Panc1 (cell line): ENCODE results near the gene ELK1. TPM values are rescaled to one million over a fixed set of nuclear protein-coding genes. Genes with fewer than 3 reads are reported as not detected.

Experiments
- ATAC-seq: fragments of 200-7000 bp; cut with Tn5 transposase; 2 replicates; pipeline ENCODE4 v1.9.1; 2020; ENCODE audit warnings: mild to moderate bottlenecking, moderate library complexity
- BruUV-seq: library from RNA; stranded (reverse); fragments of 400-500 nt; replicated peaks from 2 replicates; lab custom pipeline; 2021; lab: Mats Ljungman, UMichigan
- CTCF ChIA-PET: fragments of 300-600 bp; sonication (Branson Sonifier 250); formaldehyde crosslinking; loops from one replicate; lab custom pipeline; 2022; ENCODE audit warnings: antibody characterized with exemption; lab: Charles Lee
- POLR2A ChIA-PET: fragments of 300-600 bp; sonication (Branson Sonifier 250); formaldehyde crosslinking; loops from one replicate; lab custom pipeline; 2022; ENCODE audit warnings: antibody characterized with exemption; lab: Charles Lee
- DNase-seq: peaks from one replicate; pipeline ENCODE4 v3.0.0-alpha.2; 2010; ENCODE audit warnings: low read depth, low spot score
- H3K27ac ChIP-seq: 2 replicates; pipeline ENCODE4 v1.5.1; 2011; ENCODE audit warnings: mild to moderate bottlenecking, low read length, inconsistent platforms
- H3K27me3 ChIP-seq: fragments of 200-500 bp; sonication (Bioruptor generic); 2 replicates; pipeline ENCODE4 v1.6.0; 2014; ENCODE audit warnings: low read length, inconsistent platforms; ENCODE audit not compliant: control insufficient read depth, insufficient read depth
- H3K36me3 ChIP-seq: fragments of 200-500 bp; sonication (Bioruptor generic); 2 replicates; pipeline ENCODE4 v1.5.1; 2014; ENCODE audit warnings: inconsistent platforms, mild to moderate bottlenecking, low read length, moderate library complexity; ENCODE audit not compliant: control insufficient read depth, insufficient read depth
- H3K4me1 ChIP-seq: 2 replicates; pipeline ENCODE4 v1.5.1; 2011; ENCODE audit warnings: inconsistent platforms, mild to moderate bottlenecking, low read length, moderate library complexity; ENCODE audit not compliant: control insufficient read depth, insufficient read depth
- H3K4me3 ChIP-seq, 2 experiments: 2 replicates each; pipeline ENCODE4 v1.5.1; 2011 to 2012; ENCODE audit warnings: low read depth in 2 of 2, low read length in 2 of 2, mild to moderate bottlenecking in 2 of 2, inconsistent platforms in 1 of 2, moderate library complexity in 1 of 2
- H3K9me3 ChIP-seq: fragments of 200-500 bp; sonication (Bioruptor generic); 2 replicates; pipeline ENCODE4 v1.5.1; 2014; ENCODE audit warnings: low read depth, mild to moderate bottlenecking, inconsistent platforms, low read length, moderate library complexity; ENCODE audit not compliant: control insufficient read depth, insufficient read depth
- POLR2AphosphoS5 ChIP-seq: IDR thresholded peaks from 2 replicates; pipeline ENCODE4 v1.6.1; 2012; ENCODE audit warnings: mild to moderate bottlenecking, low read depth, low read length, moderate library complexity
- SIN3A ChIP-seq: IDR thresholded peaks from 2 replicates; pipeline ENCODE4 v1.6.1; 2012; ENCODE audit warnings: low read depth, mild to moderate bottlenecking, low read length, moderate library complexity, borderline replicate concordance; ENCODE audit not compliant: insufficient read depth
- TCF7L2 ChIP-seq: IDR thresholded peaks from 2 replicates; pipeline ENCODE4 v1.6.1; 2011; ENCODE audit warnings: mild to moderate bottlenecking, low read depth, low read length, inconsistent platforms
- in situ Hi-C: cut with HindIII; loops from 2 replicates; pipeline ENCODE4 v1.10.0; 2016; ENCODE audit warnings: low sequenced_read_pairs, low pct_unique_long_range_greater_than_20kb
- intact Hi-C: fragments of 100-400 bp; cut with micrococcal nuclease; formaldehyde crosslinking; loops from one replicate; pipeline ENCODE4 v1.10.0; 2022; ENCODE audit not compliant: unreplicated experiment
- total RNA-seq: library from RNA; stranded (reverse); gene quantifications from one replicate; pipeline ENCODE4 v1.2.1, GENCODE V29; 2021; ENCODE audit not compliant: unreplicated experiment
- TF ChIP-seq, protein P1 (sequence below): fragments of 450-650 bp; IDR thresholded peaks from 2 replicates; pipeline ENCODE4 v1.5.1; 2017; ENCODE audit warnings: mild to moderate bottlenecking
- TF ChIP-seq, protein P2 (sequence below), 2 experiments: IDR thresholded peaks; 2 replicates each; pipeline ENCODE4 v1.6.1; 2011 to 2012; ENCODE audit warnings: low read depth in 2 of 2, control low read depth in 1 of 2, low read length in 1 of 2, mild to moderate bottlenecking in 1 of 2, moderate library complexity in 1 of 2; ENCODE audit not compliant: insufficient read depth in 1 of 2

ELK1 gene
- total RNA-seq, 1 experiment from 2014 or later: 64.6 TPM

DNA sequence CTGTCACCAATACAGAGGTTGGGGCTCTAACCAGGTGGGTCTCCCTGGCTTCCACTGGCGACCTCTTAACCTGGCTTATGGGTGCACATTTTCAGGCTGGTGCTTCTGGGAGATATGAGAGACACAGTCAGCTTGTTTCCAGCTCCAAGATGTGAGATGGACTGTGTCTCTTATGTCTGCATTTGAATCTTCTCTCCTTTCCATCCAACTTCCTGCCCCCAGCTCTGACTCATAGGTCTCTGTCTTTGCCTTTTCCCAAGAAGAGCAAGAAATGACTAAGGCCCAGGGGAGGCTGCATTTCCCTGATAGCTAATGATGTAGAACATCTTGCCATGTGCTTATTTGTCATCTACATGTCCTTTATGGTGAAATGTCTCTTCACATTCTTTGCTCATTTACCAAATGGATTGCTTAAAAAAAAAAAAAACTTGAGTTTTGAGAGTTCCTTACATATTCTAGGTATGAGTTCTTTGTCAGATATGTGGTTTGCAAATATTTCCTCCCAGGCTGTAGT, 11.8 kb upstream of the ELK1 start:
- no peaks in the 10 kb centered on the region for H3K27me3 ChIP-seq
- H3K9me3 ChIP-seq: no peaks in the 10 kb centered on the region
- peaks cover 3% of the 10 kb centered on the region; the same call in 1 of the 2 replicates for H3K4me1 ChIP-seq
- no peak overlapping the region for H3K4me3 ChIP-seq
- CTCF ChIA-PET: no interaction called here
- no peaks in the 10 kb centered on the region; the same call in 1 of the 2 replicates for H3K36me3 ChIP-seq
- intact Hi-C loops: no loop called here
- TF ChIP-seq, protein P1, sequence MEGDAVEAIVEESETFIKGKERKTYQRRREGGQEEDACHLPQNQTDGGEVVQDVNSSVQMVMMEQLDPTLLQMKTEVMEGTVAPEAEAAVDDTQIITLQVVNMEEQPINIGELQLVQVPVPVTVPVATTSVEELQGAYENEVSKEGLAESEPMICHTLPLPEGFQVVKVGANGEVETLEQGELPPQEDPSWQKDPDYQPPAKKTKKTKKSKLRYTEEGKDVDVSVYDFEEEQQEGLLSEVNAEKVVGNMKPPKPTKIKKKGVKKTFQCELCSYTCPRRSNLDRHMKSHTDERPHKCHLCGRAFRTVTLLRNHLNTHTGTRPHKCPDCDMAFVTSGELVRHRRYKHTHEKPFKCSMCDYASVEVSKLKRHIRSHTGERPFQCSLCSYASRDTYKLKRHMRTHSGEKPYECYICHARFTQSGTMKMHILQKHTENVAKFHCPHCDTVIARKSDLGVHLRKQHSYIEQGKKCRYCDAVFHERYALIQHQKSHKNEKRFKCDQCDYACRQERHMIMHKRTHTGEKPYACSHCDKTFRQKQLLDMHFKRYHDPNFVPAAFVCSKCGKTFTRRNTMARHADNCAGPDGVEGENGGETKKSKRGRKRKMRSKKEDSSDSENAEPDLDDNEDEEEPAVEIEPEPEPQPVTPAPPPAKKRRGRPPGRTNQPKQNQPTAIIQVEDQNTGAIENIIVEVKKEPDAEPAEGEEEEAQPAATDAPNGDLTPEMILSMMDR: no peak
- TF ChIP-seq POLR2AphosphoS5 (no peak), TCF7L2 (no peak), SIN3A (no peak)
- TF ChIP-seq, protein P2, sequence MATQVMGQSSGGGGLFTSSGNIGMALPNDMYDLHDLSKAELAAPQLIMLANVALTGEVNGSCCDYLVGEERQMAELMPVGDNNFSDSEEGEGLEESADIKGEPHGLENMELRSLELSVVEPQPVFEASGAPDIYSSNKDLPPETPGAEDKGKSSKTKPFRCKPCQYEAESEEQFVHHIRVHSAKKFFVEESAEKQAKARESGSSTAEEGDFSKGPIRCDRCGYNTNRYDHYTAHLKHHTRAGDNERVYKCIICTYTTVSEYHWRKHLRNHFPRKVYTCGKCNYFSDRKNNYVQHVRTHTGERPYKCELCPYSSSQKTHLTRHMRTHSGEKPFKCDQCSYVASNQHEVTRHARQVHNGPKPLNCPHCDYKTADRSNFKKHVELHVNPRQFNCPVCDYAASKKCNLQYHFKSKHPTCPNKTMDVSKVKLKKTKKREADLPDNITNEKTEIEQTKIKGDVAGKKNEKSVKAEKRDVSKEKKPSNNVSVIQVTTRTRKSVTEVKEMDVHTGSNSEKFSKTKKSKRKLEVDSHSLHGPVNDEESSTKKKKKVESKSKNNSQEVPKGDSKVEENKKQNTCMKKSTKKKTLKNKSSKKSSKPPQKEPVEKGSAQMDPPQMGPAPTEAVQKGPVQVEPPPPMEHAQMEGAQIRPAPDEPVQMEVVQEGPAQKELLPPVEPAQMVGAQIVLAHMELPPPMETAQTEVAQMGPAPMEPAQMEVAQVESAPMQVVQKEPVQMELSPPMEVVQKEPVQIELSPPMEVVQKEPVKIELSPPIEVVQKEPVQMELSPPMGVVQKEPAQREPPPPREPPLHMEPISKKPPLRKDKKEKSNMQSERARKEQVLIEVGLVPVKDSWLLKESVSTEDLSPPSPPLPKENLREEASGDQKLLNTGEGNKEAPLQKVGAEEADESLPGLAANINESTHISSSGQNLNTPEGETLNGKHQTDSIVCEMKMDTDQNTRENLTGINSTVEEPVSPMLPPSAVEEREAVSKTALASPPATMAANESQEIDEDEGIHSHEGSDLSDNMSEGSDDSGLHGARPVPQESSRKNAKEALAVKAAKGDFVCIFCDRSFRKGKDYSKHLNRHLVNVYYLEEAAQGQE (IDR thresholded peaks at IDR 0.05; ENCODE audit: insufficient read depth in 1 of 2, low read depth in 2 of 2, low read length in 1 of 2): no peak
- no peak for ATAC-seq
- no peak for DNase-seq
- in situ Hi-C loops: no loop called here
- POLR2A ChIA-PET: interaction anchor here (0.7 kb wide), 1 partner anchor 327 kb away, joined by 3 read pairs; no protein-coding TSS in a partner anchor
- no TSS peak for BruUV-seq
- H3K27ac ChIP-seq: no peak overlapping the region

DNA sequence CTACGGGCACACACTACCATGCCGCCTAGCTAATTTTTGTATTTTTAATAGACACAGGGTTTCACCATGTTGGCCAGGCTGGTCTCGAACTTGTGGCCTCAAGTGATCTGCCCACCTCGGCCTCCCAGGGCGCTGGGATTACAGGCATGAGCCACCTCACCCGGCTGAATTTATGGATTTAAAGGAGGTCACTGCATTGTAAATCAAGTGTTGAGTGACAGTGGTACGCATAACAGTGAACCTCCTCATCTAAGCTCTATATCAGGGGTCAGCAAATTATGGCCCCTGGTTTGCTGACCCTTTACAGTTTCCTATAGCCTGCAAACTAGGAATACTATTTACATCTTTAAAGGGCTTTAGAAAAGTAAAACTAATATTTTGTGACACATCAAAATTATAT, 11.2 kb upstream of the ELK1 start:
- in situ Hi-C loops: no loop called here
- no peaks in the 10 kb centered on the region for H3K27me3 ChIP-seq
- no peak for ATAC-seq

More for the DNA sequence above, 11.2 kb upstream of the ELK1 start:
- ChIA-PET CTCF (no interaction called here), POLR2A (no interaction called here)
- Histone ChIP-seq H3K4me3 (no peak overlapping the region), H3K36me3 (peaks cover under 1% of the 10 kb centered on the region; the same call in 1 of the 2 replicates), H3K4me1 (peaks cover 3% of the 10 kb centered on the region; the same call in 1 of the 2 replicates), H3K27ac (no peak overlapping the region), H3K9me3 (no peaks in the 10 kb centered on the region)
- DNase-seq: no peak
- BruUV-seq: no TSS peak
- intact Hi-C loops: no loop called here
- TF ChIP-seq POLR2AphosphoS5: no peak
- TF ChIP-seq, protein P2 (IDR thresholded peaks at IDR 0.05; ENCODE audit: insufficient read depth in 1 of 2, low read depth in 2 of 2, low read length in 1 of 2): no peak
- TF ChIP-seq TCF7L2: no peak
- TF ChIP-seq SIN3A: no peak
- TF ChIP-seq, protein P1: no peak
